ENCODE measurements around the gene OTULIN.

The OTULIN gene

GRCh38 chr5:14699807-14700400 lies 35.4 kb downstream of the OTULIN start:
- no peak for DNase-seq

- DNase-seq: no peak
These were observed 36.2 kb downstream of the OTULIN start for GRCh38 chr5:14700478-14701436.

- no peak for DNase-seq
These were observed 37.0 kb downstream of the OTULIN start for GRCh38 chr5:14701556-14701955.

GRCh38 chr5:14702238-14702839 lies 37.8 kb downstream of the OTULIN start:
- no peak for DNase-seq

GRCh38 chr5:14705556-14705955 lies 41.0 kb downstream of the OTULIN start:
- no peak for DNase-seq

GRCh38 chr5:14706615-14707021 lies 42.1 kb downstream of the OTULIN start:
- no peak for DNase-seq

- no peak for DNase-seq
These were observed 43.4 kb downstream of the OTULIN start for GRCh38 chr5:14707811-14708390.

- no peak for DNase-seq
These were observed 44.0 kb downstream of the OTULIN start for GRCh38 chr5:14708551-14708950.

GRCh38 chr5:14710313-14710994 lies 45.9 kb downstream of the OTULIN start:
- DNase-seq: no peak

GRCh38 chr5:14712131-14712530 lies 47.6 kb downstream of the OTULIN start:
- DNase-seq: no peak

GRCh38 chr5:14712666-14713065 lies 48.1 kb downstream of the OTULIN start:
- no peak for DNase-seq

- no peak for DNase-seq
These were observed 49.2 kb downstream of the OTULIN start for GRCh38 chr5:14713476-14714390.

GRCh38 chr5:14714706-14715105 lies 50.2 kb downstream of the OTULIN start:
- DNase-seq: peak; percentile 91

GRCh38 chr5:14715481-14715880 lies 51.0 kb downstream of the OTULIN start:
- DNase-seq: no peak

- no peak for DNase-seq
These were observed 52.5 kb downstream of the OTULIN start for GRCh38 chr5:14716755-14717752.

GRCh38 chr5:14718778-14719177 lies 54.3 kb downstream of the OTULIN start:
- no peak for DNase-seq

- DNase-seq: no peak
These were observed 55.9 kb downstream of the OTULIN start for GRCh38 chr5:14720236-14720923.

GRCh38 chr5:14721990-14722656 lies 57.6 kb downstream of the OTULIN start:
- DNase-seq: no peak

- DNase-seq: no peak
These were observed 58.4 kb downstream of the OTULIN start for GRCh38 chr5:14722923-14723322.

Measured in NCI-H2029 (cell line).